Measurements from ENCODE around the gene NOSTRIN.

GRCh38 chr2:168913495-168913894 lies 111.1 kb downstream of the NOSTRIN start:
- TF ChIP-seq POLR2A (IDR thresholded peaks at IDR 0.05) (no peak), CTCF (IDR thresholded peaks at IDR 0.05 in 8 of 11, conservative IDR thresholded peaks at IDR 0.05 in 3 of 11) (no peak)
